MM.1S (cell line): ENCODE measurements around the gene PTPDC1.

Source experiments
- CTCF ChIP-seq: fragments of 300-600 bp; sonication (generic); IDR thresholded peaks from 2 replicates; pipeline ENCODE4 v1.5.1; 2016; ENCODE audit warnings: antibody characterized with exemption, low read length, mixed read lengths
- EZH2 ChIP-seq: fragments of 300-600 bp; sonication (generic); optimal IDR thresholded peaks from 2 replicates; pipeline ENCODE3; 2017; ENCODE audit warnings: low read depth, mild to moderate bottlenecking, antibody characterized with exemption, low read length, mixed read lengths
- EZH2phosphoT487 ChIP-seq: fragments of 300-600 bp; sonication (generic); IDR thresholded peaks from 2 replicates; pipeline ENCODE4 v1.6.1; 2018; ENCODE audit warnings: antibody characterized with exemption, low read length

GRCh38 chr9:94081435-94081834, 2.8 kb upstream of the PTPDC1 start:
- TF ChIP-seq CTCF (no peak), EZH2phosphoT487 (no peak), EZH2 (no peak)
